ENCODE results near the gene ADGRL1. TPM values are rescaled to one million over a fixed set of nuclear protein-coding genes. Genes with fewer than 3 reads are reported as not detected.

Gene ADGRL1
- total and polyA plus RNA-seq, 9 of the 15 experiments (the other 6 are each of a cell fraction or from before 2014, with no cell fraction given): 0.14 to 37.0 (median 8.6) TPM

DNA sequence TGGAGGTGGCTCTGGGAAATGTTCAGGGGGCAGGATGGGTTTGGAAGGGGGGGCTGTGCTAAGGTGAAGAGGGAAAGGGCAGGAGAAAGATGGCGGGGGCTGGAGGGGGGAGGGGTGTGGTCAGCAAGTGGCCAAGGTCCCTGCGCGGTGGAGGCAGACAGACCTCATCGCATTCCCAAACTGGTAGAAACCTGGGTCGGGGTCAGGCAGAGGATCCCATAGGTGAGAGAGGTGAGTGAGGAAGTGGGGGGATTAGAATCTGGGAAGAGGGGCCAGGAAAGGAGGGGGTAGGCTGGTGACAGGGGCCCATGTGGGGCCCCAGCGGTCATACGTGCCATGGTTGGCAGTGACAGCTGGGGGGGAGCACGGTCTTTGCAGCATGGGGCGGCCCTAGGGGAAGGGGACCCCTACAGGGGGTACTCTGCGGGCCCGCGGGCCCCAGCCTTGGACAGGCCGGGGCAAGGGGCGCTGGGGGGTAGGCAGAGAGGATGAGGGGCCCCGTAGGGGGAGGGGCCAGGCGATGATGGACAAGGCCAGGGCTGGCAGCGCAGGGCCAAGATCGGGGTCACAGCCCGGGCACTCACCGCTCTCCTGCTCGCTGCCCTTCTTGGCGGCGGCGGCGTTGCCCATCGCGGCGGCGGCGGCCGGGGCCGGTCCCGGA lies 88.9 kb downstream of the ADGRL1 start (continued):
- TF ChIP-seq ELK3 (CRISPR knock-in tag; IDR thresholded peaks at IDR 0.05): no peak
- no peak for TF ChIP-seq JUNB (CRISPR knock-in tag; conservative IDR thresholded peaks at IDR 0.05)
- TF ChIP-seq SAP30 (IDR thresholded peaks at IDR 0.05; ENCODE audit: borderline replicate concordance, insufficient read depth, low read depth, low read length, poor library complexity, severe bottlenecking): peak; percentile 90
- TF ChIP-seq, protein P1, sequence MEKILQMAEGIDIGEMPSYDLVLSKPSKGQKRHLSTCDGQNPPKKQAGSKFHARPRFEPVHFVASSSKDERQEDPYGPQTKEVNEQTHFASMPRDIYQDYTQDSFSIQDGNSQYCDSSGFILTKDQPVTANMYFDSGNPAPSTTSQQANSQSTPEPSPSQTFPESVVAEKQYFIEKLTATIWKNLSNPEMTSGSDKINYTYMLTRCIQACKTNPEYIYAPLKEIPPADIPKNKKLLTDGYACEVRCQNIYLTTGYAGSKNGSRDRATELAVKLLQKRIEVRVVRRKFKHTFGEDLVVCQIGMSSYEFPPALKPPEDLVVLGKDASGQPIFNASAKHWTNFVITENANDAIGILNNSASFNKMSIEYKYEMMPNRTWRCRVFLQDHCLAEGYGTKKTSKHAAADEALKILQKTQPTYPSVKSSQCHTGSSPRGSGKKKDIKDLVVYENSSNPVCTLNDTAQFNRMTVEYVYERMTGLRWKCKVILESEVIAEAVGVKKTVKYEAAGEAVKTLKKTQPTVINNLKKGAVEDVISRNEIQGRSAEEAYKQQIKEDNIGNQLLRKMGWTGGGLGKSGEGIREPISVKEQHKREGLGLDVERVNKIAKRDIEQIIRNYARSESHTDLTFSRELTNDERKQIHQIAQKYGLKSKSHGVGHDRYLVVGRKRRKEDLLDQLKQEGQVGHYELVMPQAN (IDR thresholded peaks at IDR 0.05; ENCODE audit: borderline replicate concordance): peak; percentile 74

DNA sequence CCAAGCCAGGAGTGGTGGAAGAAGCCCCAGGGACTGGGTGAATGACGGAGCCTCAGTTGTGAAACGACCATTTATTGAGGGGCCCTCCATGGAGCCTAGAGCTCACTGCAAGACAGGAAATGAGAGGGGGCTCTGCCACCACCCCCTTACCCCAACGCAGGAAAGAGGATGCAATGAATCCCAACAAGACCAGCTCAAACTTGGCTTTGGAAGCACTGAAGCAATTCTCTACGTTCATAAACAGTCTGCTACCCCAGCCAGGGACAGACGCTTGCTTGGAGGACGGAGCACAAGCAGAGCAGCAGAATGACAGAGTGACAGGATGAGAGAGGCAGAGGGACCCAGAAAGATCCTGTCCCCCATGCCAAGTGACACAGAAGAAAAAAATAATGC lies 89.4 kb downstream of the ADGRL1 start:
- ChIA-PET POLR2A (interaction anchor here (0.6 to 2.0 kb wide), 2 partner anchors 20 to 34 kb away, joined by 5 to 8 read pairs; no protein-coding TSS in a partner anchor), CTCF (ENCODE audit: low intra/inter-chr PET ratio) (no interaction called here)
- Histone ChIP-seq H3K36me3 (ENCODE audit: control insufficient read depth, insufficient read depth, low read length) (peaks cover 17% of the 10 kb centered on the region; the same call in 2 of the 3 replicates), H2AFZ (ENCODE audit: low read depth, low read length) (peak overlapping the region; percentile 71; the same call in 1 of the 2 replicates), H3K27ac (ENCODE audit: extremely low read depth, low read depth, low read length) (peak overlapping the region; percentile 55; the same call in 2 of the 3 replicates), H3K79me2 (ENCODE audit: control insufficient read depth, insufficient read depth, low read length) (peaks cover 24% of the 10 kb centered on the region), H3K4me3 (peak overlapping the region; percentile 90), H3K9me1 (ENCODE audit: control insufficient read depth, insufficient read depth, low read length) (peaks cover 4% of the 10 kb centered on the region), H3K9me3 (replicated peaks; ENCODE audit: control insufficient read depth, insufficient read depth, low read depth, low read length) (no peaks in the 10 kb centered on the region), H3K27me3 (ENCODE audit: control insufficient read depth in 2 of 2, insufficient read depth in 2 of 2, low read length in 2 of 2) (no peaks in the 10 kb centered on the region), H3K9ac (ENCODE audit: insufficient read depth in 1 of 2, low read depth in 2 of 2, low read length in 2 of 2) (peak overlapping the region; percentile 52 to 92; a peak in 3 of 4 replicates), H3K4me2 (ENCODE audit: insufficient read depth, low read length) (peak overlapping the region; percentile 95), H3K4me1 (replicated peaks in 1 of 2; ENCODE audit: control insufficient read depth in 2 of 2, insufficient read depth in 2 of 2, low read length in 2 of 2) (peaks cover 47 to 68% of the 10 kb centered on the region in 2 experiments; a peak in 4 of 5 replicates), H4K20me1 (replicated peaks; ENCODE audit: control insufficient read depth, insufficient read depth, low read length) (no peaks in the 10 kb centered on the region)
- BruUV-seq (replicated peaks): no TSS peak
- no peak for DNase-seq (ENCODE audit: extremely low read depth in 1 of 4, low spot score in 3 of 4)
- TF ChIP-seq HCFC1 (IDR thresholded peaks at IDR 0.05; ENCODE audit: low read depth, low read length): no peak
- no peak for TF ChIP-seq SRSF9 (IDR thresholded peaks at IDR 0.05; ENCODE audit: borderline replicate concordance, low read depth, low read length)
- TF ChIP-seq POLR2B (IDR thresholded peaks at IDR 0.05; ENCODE audit: low read depth, partially characterized antibody): no peak
- TF ChIP-seq HBP1 (CRISPR knock-in tag; IDR thresholded peaks at IDR 0.05): 0 out of 2 replicates have a peak, but pooled peaks have one; percentile 49
- in situ Hi-C loops (cut with MboI) (no loop called here), intact Hi-C loops (cut with micrococcal nuclease) (no loop called here)
- 6% methylated on average over 6 of the region's 6 CpGs for WGBS (ENCODE audit: insufficient coverage, low coverage, missing lambda C conversion rate)
- FAIRE-seq: peak; percentile 76
- ATAC-seq: no peak
